Spleen (tissue), 7 donors: ENCODE measurements around the gene EIF2A.

Experiments used
- CTCF ChIP-seq, 11 experiments: fragments of 200-600 bp in 7 of 11; fragments of 450-650 bp in 4 of 11; sonication (generic) in 4 of 11; IDR thresholded peaks in 8 of 11; conservative IDR thresholded peaks in 3 of 11; 1 replicate in 7 of 11; 2 replicates in 4 of 11; pipeline versions ENCODE4 v1.4.0 to v1.8.0; 2016 to 2021; ENCODE audit warnings: antibody characterized with exemption in 11 of 11, inconsistent platforms in 4 of 11, mild to moderate bottlenecking in 1 of 11
- POLR2A ChIP-seq, 3 donors: fragments of 450-650 bp; IDR thresholded peaks; one replicate each; pipeline ENCODE4 v1.5.1; 2017; ENCODE audit warnings: antibody characterized with exemption in 3 of 3, mild to moderate bottlenecking in 1 of 3
- POLR2AphosphoS5 ChIP-seq, 3 donors: sonication (generic); formaldehyde crosslinking; IDR thresholded peaks; one replicate each; pipeline ENCODE4 v1.5.1; 2017; ENCODE audit warnings: antibody characterized with exemption in 3 of 3
- donor health status: DM: no; HTN: no; CAD: no; lungs with moderate emphysema.
- donor health status: DM: no; HTN: no; CAD: no.
- donor health status: DM: no; HTN: no; CAD: no.

- TF ChIP-seq CTCF (IDR thresholded peaks at IDR 0.05 in 8 of 11, conservative IDR thresholded peaks at IDR 0.05 in 3 of 11) (no peak), POLR2AphosphoS5 (IDR thresholded peaks at IDR 0.05) (no peak), POLR2A (IDR thresholded peaks at IDR 0.05) (no peak)
These were observed 63.4 kb downstream of the EIF2A start for GRCh38 chr3:150609988-150610387.
